GM18498 (cell line): Measurements from ENCODE around the gene CD226.
"Not testable (repeated sequence)": the region's sequence is repeated elsewhere in the genome, so short reads cannot be mapped to it uniquely, and the experiment has no call there.

Source experiments
- ATAC-seq: cut with Tn5 transposase; IDR thresholded peaks from one replicate; pipeline ENCODE4 v1.9.1; 2021; ENCODE audit warnings: mild to moderate bottlenecking, moderate library complexity; ENCODE audit not compliant: unreplicated experiment

CD226 gene

DNA sequence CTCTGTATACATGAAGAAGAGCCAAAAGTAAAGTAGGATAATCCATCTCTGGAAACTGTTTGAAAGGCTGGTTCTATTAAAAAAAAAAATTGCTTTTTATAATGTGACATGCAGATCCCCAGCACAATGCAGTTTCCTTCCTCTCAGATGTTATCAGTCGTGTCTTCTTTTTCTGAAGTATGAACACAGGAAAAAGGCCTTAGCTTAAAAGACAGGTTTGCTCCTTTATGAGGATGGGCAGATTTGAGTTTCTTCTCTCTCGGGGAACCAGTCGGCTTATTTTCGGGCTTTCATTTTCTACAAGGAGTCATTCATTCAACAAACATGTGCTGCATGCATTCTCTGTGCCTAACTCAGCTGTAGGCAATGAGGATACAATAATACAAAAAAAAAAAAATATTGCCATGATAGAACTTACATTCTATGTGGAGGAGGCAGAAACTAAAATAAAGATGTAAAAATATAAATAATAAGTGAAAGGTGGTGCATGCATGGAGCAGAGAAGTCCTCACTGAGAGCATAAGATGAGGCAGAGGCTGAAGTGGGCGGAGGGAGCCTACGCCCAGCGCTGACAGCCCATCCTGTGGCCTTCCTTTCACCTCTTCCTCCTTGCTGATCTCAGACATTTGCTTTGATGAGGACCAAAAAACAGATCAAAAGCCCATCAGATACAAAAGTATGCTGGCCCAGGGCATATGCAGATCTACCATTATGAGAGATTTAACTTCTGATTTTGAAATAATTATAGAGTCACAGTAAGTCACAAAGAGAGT lies at the start of gene CD226:
CD226 (minus strand) TSS at position 513 of the 773 bp plus-strand sequence; CDS start at position 46, 467 bp downstream.
- ATAC-seq: peak; percentile 40

DNA sequence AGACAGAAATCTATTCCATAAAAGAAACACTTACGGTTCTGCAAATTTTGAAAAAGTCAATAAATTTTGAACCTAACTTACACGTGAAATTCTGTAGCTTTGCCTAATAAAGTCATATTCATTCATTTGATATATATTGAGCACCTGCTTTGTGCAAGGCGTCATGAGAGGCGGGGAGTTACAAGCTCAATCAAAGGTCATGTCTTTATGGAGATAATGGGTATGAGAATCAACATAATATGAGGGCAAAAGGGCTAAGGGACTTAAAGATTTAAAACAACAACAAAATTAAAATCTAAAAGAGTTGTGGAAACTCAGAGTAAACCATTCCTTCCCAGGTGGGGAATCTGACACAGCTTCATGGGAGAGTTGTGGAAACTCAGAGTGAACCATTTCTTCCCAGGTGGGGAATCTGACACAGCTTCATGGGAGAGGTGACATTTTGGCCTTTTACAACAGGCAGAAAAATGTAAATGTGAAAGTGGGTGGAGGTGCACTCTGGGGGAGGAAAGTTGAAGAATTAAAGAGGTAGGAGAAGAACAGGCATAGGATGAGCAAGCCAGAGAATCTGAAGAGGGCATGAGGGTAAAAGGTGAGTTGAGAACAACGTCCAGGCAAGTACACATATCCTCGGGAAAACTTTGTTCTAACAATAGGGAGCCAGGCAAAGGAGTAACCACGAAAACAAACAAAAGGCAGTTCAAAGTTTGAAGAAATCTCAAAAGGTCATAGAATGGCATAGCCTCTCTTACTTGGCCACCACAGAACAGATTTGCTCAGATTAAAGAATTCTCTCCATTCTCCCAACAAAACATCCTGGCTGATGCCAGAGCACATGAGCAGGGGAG lies 49.5 kb upstream of the CD226 start:
- ATAC-seq: no peak

GRCh38 chr18:69996417-69996816 lies 48.7 kb upstream of the CD226 start:
- ATAC-seq: no peak

DNA sequence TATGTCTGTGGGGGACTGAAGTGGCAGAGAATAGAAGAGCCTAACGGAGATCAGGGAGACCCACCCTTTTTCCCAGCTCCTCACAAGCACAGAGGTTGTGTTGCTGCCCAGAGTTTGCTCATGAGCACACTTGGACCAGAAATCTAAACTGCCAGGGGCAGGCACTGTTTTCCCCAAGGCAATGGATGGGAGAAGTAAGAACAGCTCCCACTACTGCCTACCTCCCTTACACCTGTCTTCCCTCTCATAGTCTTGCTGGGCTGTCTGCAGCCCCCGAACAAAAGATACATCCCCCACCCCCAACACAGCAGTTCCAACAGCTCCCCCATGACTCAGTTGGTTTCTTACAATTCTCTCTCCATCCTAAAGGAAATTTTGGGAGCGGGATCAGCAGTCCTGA lies 48.1 kb upstream of the CD226 start:
- no peak for ATAC-seq

DNA sequence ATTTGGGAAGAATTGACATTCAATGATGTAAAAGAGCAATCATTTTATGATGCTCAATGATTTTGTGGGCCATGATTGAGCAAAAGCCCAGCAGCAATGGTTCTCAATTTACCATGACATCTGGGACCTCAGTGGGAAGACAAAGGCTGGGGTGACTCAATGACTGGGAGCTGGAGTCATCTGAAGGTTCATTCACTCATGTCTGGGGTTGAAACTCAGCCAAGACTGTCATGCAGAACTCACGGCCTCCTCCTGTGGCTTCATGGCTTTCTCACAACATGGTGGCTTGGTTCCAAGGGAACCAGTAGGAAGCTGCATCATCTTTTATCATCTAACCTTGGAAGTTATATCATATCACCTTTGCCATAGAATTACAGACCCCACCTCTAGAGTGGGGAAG lies 45.1 kb upstream of the CD226 start:
- no peak for ATAC-seq

- ATAC-seq: no peak
Measured at GRCh38 chr18:69987870-69988269, 40.2 kb upstream of the CD226 start.

GRCh38 chr18:69985239-69985638 lies 37.6 kb upstream of the CD226 start:
- no peak for ATAC-seq

DNA sequence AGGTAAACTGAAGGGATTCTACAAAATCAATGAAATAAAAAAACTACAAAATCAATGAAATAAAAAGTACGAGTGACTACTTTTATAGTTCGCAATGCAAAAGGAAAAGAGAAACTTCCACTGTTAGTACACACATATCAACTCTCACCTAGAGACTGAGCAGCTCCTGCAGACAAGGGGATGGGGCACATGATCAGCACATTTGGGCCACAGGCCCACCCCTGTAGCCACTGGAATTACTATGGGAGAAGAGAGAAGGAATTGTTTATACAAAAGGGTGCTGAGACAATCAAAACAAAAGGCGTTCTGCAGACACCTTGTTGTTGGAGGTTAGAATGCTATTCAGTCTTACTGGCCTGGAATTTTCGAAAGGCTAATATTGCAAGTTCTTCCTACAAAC lies 34.7 kb upstream of the CD226 start:
- no peak for ATAC-seq

DNA sequence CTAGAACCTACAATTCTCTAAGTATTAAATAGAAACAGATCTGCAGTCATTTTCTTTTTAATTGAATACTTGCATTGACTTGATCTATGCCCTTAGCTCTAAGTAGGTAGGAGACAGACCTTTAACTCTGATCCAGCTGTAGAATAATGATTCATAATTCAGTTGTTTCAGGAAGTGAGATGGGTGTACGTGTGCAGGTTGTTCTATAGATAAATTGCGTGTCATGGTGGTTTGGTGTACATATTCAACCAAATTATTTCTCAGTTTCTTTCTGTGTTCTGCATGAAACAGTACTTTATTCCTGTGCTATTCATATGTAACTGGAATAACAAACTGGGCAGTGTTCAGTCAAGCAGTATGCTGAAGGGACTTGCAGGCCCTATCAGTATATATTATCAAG lies 34.3 kb upstream of the CD226 start:
- ATAC-seq: peak; percentile 60

DNA sequence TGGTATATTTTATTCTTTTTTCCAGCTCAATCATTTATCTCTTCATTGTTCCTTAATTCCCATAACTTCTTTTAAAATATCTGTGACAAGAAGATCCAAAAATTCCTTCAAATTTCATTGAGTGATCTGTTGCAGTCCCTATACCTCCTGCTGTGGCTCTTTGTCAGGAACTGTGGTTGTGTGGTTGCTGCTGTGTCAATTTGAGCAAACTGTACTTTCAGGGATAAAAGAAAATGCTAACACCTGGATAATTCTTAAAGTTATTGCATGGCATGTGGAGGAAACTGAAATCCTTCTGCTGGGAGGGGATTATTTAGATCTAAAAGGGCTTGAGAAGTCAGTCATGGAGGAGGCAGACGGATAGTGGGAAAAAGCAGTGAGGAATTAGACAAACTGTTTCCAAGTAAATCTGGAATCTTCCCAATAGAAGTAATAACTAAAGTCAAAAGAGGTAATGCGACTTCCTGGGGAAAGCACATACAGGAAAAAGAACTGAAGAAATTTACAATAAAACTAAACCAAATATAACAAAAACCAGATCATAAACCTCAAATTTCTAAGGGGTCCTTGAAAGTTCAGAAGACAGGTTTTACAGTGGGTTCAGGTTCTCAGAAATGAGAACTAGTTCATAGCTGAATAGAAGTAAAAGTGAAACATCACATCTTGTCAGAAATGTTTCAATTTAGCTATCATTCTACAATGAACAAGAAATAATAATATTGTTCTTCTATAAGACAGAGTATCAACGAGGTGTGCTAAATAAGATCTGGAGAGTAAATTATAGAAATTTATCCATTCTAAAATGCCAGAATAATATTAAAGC lies 33.5 kb upstream of the CD226 start:
- peak; percentile 36 for ATAC-seq

GRCh38 chr18:69980509-69980908 lies 32.8 kb upstream of the CD226 start:
- ATAC-seq: no peak

GRCh38 chr18:69978732-69979715 lies 31.4 kb upstream of the CD226 start:
- peak; percentile 64 for ATAC-seq

DNA sequence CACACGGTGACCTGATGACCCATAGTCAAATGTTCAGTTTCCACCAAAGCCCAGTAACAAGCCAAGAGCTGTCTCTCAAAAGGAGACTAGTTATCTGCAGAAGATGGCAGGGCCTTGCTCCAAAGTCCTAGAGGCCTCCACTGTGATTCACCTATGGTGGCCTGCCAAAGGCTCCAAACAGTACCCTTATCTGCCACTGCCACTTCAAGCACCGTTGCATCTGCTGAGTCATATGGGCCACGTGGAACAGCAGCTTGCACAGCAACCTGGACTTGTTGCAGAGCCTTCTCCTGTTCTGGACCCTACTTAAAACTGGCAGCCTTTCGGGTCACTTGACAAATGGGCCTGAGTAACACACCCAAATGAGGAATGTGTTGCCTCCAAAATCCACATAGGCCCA lies 27.6 kb upstream of the CD226 start:
- ATAC-seq: not testable (repeated sequence)

GRCh38 chr18:69974365-69974764 lies 26.7 kb upstream of the CD226 start:
- ATAC-seq: no peak

DNA sequence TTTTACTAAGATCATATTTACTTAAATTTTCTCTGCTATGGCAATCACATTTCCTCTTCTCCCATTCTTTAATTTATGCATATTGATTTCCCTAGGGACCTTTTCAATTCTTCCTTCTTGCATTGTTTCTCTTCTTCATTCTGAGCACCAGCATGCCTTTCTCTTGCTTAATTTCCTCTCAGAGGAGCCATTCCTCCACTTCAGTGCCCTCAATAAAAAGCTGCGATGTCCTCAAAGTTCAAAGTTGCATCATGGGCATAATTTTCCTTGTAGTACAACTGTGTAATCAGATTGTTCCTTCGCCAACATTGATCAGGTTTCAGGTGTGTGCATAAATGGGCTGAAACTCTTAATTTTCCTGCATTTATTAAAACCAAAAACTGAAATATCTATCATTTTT lies 21.8 kb upstream of the CD226 start:
- ATAC-seq: no peak

DNA sequence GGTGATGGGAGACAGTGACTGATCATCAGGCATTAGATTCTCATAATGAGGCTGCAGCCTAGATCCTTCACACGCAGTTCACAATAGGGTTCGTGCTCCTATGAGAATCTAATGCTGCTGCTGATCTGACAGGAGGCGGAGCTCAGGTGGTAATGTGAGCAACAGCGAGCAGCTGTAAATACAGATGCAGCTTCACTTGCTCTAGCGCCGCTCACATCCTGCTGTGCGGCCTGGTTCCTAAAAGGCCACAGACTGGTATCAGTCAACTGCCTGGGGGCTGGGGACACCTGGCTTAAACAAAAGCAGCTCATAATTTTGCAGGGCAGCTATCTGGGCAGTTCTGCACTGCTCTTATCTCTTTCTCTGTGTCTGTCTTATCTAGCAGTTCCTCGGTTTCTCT lies 20.4 kb upstream of the CD226 start:
- peak; percentile 79 for ATAC-seq

GRCh38 chr18:69963196-69963595 lies 15.5 kb upstream of the CD226 start:
- ATAC-seq: no peak

DNA sequence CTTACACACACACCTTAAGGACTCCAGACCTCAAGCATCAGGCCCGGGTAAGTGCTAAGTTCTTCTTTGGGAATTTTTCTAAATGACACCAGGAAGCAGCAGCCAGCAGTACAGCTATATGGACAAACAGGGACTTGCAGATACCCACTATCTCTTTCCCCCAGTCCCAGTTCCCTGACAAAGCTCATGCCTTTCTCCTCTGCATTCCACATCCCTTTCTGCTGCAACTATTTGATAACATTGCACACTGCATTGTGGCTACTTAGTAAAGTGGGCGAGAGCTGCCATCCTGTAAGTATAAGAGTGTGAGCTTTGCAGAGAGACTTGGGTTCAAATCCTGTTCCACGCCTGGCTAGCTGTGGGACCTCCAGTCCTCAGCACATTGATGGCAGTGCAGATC lies 14.0 kb upstream of the CD226 start:
- ATAC-seq: no peak

DNA sequence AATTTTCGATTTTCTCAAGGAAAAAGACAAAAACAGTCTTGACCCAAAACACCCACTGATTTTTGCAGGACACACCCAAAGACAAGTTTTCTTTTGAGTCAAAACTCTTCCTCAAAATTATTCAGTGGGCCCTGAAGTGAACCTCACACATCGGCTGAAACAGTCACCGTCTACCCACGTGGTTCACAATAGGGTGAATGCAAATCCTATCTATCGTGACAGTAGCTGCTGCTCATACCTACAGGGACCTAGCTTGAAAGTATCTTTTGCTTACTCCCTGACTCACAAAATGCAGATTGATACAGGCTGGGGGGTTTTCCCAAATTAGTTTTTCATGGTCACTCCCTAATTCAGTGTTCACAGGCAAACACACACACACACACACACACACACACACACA lies 10.7 kb upstream of the CD226 start:
- ATAC-seq: peak; percentile 49

DNA sequence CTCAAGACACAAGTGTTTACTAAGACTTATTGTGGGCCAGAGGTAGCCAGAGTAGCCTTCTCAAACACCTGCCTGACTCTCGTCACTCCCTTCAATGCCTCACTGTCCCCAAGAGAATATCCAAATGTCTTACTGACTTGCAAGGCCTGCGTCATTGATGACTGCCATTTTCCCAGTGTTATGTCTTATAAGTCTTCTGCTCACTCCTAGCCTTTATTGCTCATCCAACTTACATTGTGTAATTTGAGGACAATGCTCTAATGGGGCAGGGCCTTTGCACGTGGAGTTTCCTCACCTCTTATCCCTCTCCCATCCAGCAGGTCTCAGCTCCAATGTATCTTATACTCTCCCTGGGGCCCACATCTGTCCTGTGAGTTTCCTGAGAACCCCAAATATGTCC lies 10.1 kb upstream of the CD226 start:
- no peak for ATAC-seq
